Common myeloid progenitor, CD34-positive (primary cell): ENCODE data around the gene ZKSCAN1.

Experiments
- CTCF ChIA-PET: fragments of 350-600 bp; sonication (Branson Sonifier 250); formaldehyde crosslinking; loops from one replicate; lab custom pipeline; 2021; ENCODE audit warnings: antibody characterized with exemption; lab: Charles Lee
- POLR2A ChIA-PET: fragments of 350-600 bp; sonication (Branson Sonifier 250); formaldehyde crosslinking; loops from one replicate; lab custom pipeline; 2021; ENCODE audit warnings: antibody characterized with exemption; lab: Charles Lee
- DNase-seq, 3 donors: peaks; one replicate each; pipeline versions ENCODE4 v3.0.0 to v3.0.0-alpha.2; 2013
- H3K27ac ChIP-seq, 2 experiments: 1 replicate in 1 of 2; 2 replicates in 1 of 2; pipeline ENCODE4 v1.7.0; 2013; ENCODE audit warnings: inconsistent platforms in 2 of 2, low read length in 2 of 2, mild to moderate bottlenecking in 2 of 2, low read depth in 1 of 2, moderate library complexity in 1 of 2; ENCODE audit not compliant: severe bottlenecking in 2 of 2, insufficient read depth in 1 of 2, poor library complexity in 1 of 2
- H3K27me3 ChIP-seq, 5 experiments: replicated peaks in 2 of 5; 1 replicate in 3 of 5; 2 replicates in 2 of 5; pipeline versions ENCODE4 v1.6.1 to v1.7.0; 2013; ENCODE audit warnings: low read length in 4 of 5, mild to moderate bottlenecking in 2 of 5, moderate library complexity in 2 of 5, inconsistent platforms in 1 of 5; ENCODE audit not compliant: insufficient read depth in 5 of 5, control insufficient read depth in 4 of 5
- H3K36me3 ChIP-seq, 4 experiments: 1 replicate in 2 of 4; 2 replicates in 2 of 4; pipeline versions ENCODE4 v1.6.1 to v1.7.0; 2013; ENCODE audit warnings: low read length in 3 of 4, control low read depth in 1 of 4, mild to moderate bottlenecking in 1 of 4; ENCODE audit not compliant: control insufficient read depth in 4 of 4, insufficient read depth in 4 of 4
- H3K4me1 ChIP-seq, 4 experiments: 1 replicate in 3 of 4; 2 replicates in 1 of 4; pipeline versions ENCODE4 v1.6.1 to v1.7.1; 2013; ENCODE audit warnings: low read length in 3 of 4, mild to moderate bottlenecking in 3 of 4, control low read depth in 1 of 4, inconsistent platforms in 1 of 4, moderate library complexity in 1 of 4; ENCODE audit not compliant: control insufficient read depth in 4 of 4, insufficient read depth in 4 of 4; ENCODE audit errors: control extremely low read depth in 1 of 4
- H3K4me3 ChIP-seq, 7 experiments: 1 replicate in 4 of 7; 2 replicates in 3 of 7; pipeline versions ENCODE4 v1.5.1 to v1.7.0; 2013; ENCODE audit warnings: mild to moderate bottlenecking in 7 of 7, low read length in 6 of 7, moderate library complexity in 6 of 7, inconsistent platforms in 2 of 7, low read depth in 2 of 7, control low read depth in 1 of 7; ENCODE audit not compliant: insufficient read depth in 4 of 7, control insufficient read depth in 1 of 7; ENCODE audit errors: extremely low read depth in 1 of 7
- H3K9me3 ChIP-seq, 5 experiments: 1 replicate in 4 of 5; 2 replicates in 1 of 5; pipeline versions ENCODE4 v1.6.1 to v1.7.1; 2013; ENCODE audit warnings: low read length in 4 of 5, mild to moderate bottlenecking in 2 of 5, inconsistent platforms in 1 of 5, low read depth in 1 of 5, moderate library complexity in 1 of 5; ENCODE audit not compliant: control insufficient read depth in 4 of 5, insufficient read depth in 2 of 5; ENCODE audit errors: control extremely low read depth in 1 of 5
- WGBS: methylation state at CpG from one replicate; pipeline ENCODE4 v1.1.5; 2013; ENCODE audit not compliant: insufficient coverage; 5-methylcytosine and 5-hydroxymethylcytosine counted together

ZKSCAN1 gene

GRCh38 chr7:100066953-100067352 lies 51.6 kb downstream of the ZKSCAN1 start:
- no peak for DNase-seq
- H3K4me1 ChIP-seq = no peaks in the 10 kb centered on the region
- peaks cover 23 to 66% (median 44%) of the 10 kb centered on the region in 4 experiments for H3K36me3 ChIP-seq
- no peak overlapping the region for H3K27ac ChIP-seq
- 97% methylated on average over 7 of the region's 7 CpGs for WGBS
- CTCF ChIA-PET = interaction anchor here (1.0 to 1.4 kb wide), 2 partner anchors 9 to 15 kb away, joined by 3 to 8 read pairs; no protein-coding TSS in a partner anchor
- POLR2A ChIA-PET = interaction anchor here (1.0 kb wide), 1 partner anchor 13 kb away, joined by 4 read pairs; no protein-coding TSS in a partner anchor
- H3K27me3 ChIP-seq = no peaks in the 10 kb centered on the region
- H3K4me3 ChIP-seq = no peak overlapping the region
- peaks cover 11 to 25% (median 21%) of the 10 kb centered on the region in 5 experiments for H3K9me3 ChIP-seq

- H3K4me1 ChIP-seq = no peaks in the 10 kb centered on the region
- H3K27me3 ChIP-seq = no peaks in the 10 kb centered on the region
- 97% methylated on average over 4 of the region's 5 CpGs for WGBS
- ChIA-PET CTCF (interaction anchor here (0.9 to 3.3 kb wide), 8 partner anchors 10 to 92 kb away, joined by 3 to 15 read pairs (median 4); partner anchors contain the start of gene ZNF3), POLR2A (no interaction called here)
- H3K4me3 ChIP-seq = no peak overlapping the region
- no peak overlapping the region for H3K27ac ChIP-seq
- H3K36me3 ChIP-seq = peaks cover 41 to 74% (median 59%) of the 10 kb centered on the region in 4 experiments
- peaks cover 11 to 53% (median 41%) of the 10 kb centered on the region in 5 experiments for H3K9me3 ChIP-seq
- no peak for DNase-seq
Observed at GRCh38 chr7:100069991-100070390, 54.6 kb downstream of the ZKSCAN1 start.

- DNase-seq = peak in 1 of 3 donors; percentile 21
- POLR2A ChIA-PET = no interaction called here
Observed at GRCh38 chr7:100071018-100071723, 55.8 kb downstream of the ZKSCAN1 start.

GRCh38 chr7:100072462-100072861 lies 57.1 kb downstream of the ZKSCAN1 start:
- no peaks in the 10 kb centered on the region for H3K4me1 ChIP-seq
- H3K27me3 ChIP-seq = no peaks in the 10 kb centered on the region
- no peak overlapping the region for H3K27ac ChIP-seq
- H3K4me3 ChIP-seq = no peak overlapping the region
- H3K36me3 ChIP-seq = peaks cover 55 to 86% (median 77%) of the 10 kb centered on the region in 4 experiments
- ChIA-PET CTCF (interaction anchor here (1.7 to 3.3 kb wide), 3 partner anchors 8 to 14 kb away, joined by 4 to 15 read pairs (median 10); partner anchors contain the start of gene ZNF3), POLR2A (interaction anchor here (1.4 kb wide), 1 partner anchor 9 kb away, joined by 4 read pairs; the partner anchor contains the start of gene ZNF3)
- WGBS = 100% methylated on average over 9 of the region's 10 CpGs
- H3K9me3 ChIP-seq = peaks cover 11 to 55% (median 41%) of the 10 kb centered on the region in 5 experiments
- DNase-seq = no peak

More at GRCh38 chr7:100071018-100071723, 55.8 kb downstream of the ZKSCAN1 start:
- no peaks in the 10 kb centered on the region for H3K4me1 ChIP-seq
- peak overlapping the region in 1 of 7 experiments; percentile 5 for H3K4me3 ChIP-seq
- peaks cover 11 to 55% (median 41%) of the 10 kb centered on the region in 5 experiments for H3K9me3 ChIP-seq
- 98% methylated on average over 5 of the region's 11 CpGs for WGBS
- peaks cover 47 to 78% (median 70%) of the 10 kb centered on the region in 4 experiments for H3K36me3 ChIP-seq
- H3K27ac ChIP-seq = no peak overlapping the region
- CTCF ChIA-PET = interaction anchor here (0.9 to 3.3 kb wide), 14 partner anchors 8 to 139 kb away, joined by 3 to 15 read pairs (median 4); partner anchors contain the start of gene ZNF3
- no peaks in the 10 kb centered on the region for H3K27me3 ChIP-seq

- Histone ChIP-seq H3K36me3 (peaks cover 63 to 89% (median 86%) of the 10 kb centered on the region in 4 experiments), H3K27me3 (no peaks in the 10 kb centered on the region), H3K4me1 (peaks cover 3 to 5% (median 4%) of the 10 kb centered on the region in 4 experiments), H3K27ac (no peak overlapping the region), H3K9me3 (peaks cover 11 to 51% (median 38%) of the 10 kb centered on the region in 5 experiments), H3K4me3 (no peak overlapping the region)
- no peak for DNase-seq
- ChIA-PET POLR2A (interaction anchor here (0.6 kb wide), 2 partner anchors 9 to 21 kb away, joined by 3 to 4 read pairs; no protein-coding TSS in a partner anchor), CTCF (interaction anchor here (0.6 to 2.8 kb wide), 5 partner anchors 11 to 83 kb away, joined by 3 to 8 read pairs (median 3); partner anchors contain the start of gene ZSCAN21)
- WGBS = 98% methylated on average over 6 of the region's 7 CpGs
Observed at GRCh38 chr7:100074841-100075240, 59.4 kb downstream of the ZKSCAN1 start.

GRCh38 chr7:100075418-100075817 lies 60.0 kb downstream of the ZKSCAN1 start:
- ChIA-PET POLR2A (interaction anchor here (0.6 to 0.7 kb wide), 2 partner anchors 20 to 22 kb away, joined by 3 to 4 read pairs; no protein-coding TSS in a partner anchor), CTCF (interaction anchor here (0.6 to 2.8 kb wide), 5 partner anchors 11 to 83 kb away, joined by 3 to 8 read pairs (median 3); no protein-coding TSS in a partner anchor)
- Histone ChIP-seq H3K4me3 (no peak overlapping the region), H3K27me3 (no peaks in the 10 kb centered on the region), H3K9me3 (peaks cover 11 to 45% (median 32%) of the 10 kb centered on the region in 5 experiments), H3K4me1 (peaks cover 8 to 11% (median 10%) of the 10 kb centered on the region in 4 experiments), H3K27ac (no peak overlapping the region), H3K36me3 (peaks cover 63 to 86% (median 80%) of the 10 kb centered on the region in 4 experiments)
- DNase-seq = no peak
- 100% methylated on average over 6 of the region's 6 CpGs for WGBS
